HG03159 (cell line): Measurements from ENCODE around the gene KHDC4.

ENCODE experiments used
- ATAC-seq: cut with Tn5 transposase; IDR thresholded peaks from one replicate; pipeline ENCODE4 v1.9.1; 2021; ENCODE audit warnings: mild to moderate bottlenecking, moderate library complexity; ENCODE audit not compliant: unreplicated experiment

KHDC4 gene

GRCh38 chr1:155934097-155934935 lies at the start of gene KHDC4:
TSS of gene KHDC4 (minus strand) at chr1:155934413. CDS start at chr1:155934373, 40 bp downstream.
- ATAC-seq: peak; percentile 85

- ATAC-seq: no peak
Observed at GRCh38 chr1:155983191-155984024, 49.2 kb upstream of the KHDC4 start.

- no peak for ATAC-seq
Observed at GRCh38 chr1:155982106-155982505, 47.9 kb upstream of the KHDC4 start.

GRCh38 chr1:155981266-155982088 lies 47.3 kb upstream of the KHDC4 start:
- ATAC-seq: no peak

GRCh38 chr1:155979597-155980343 lies 45.6 kb upstream of the KHDC4 start:
- no peak for ATAC-seq

GRCh38 chr1:155978973-155979429 lies 44.8 kb upstream of the KHDC4 start:
- no peak for ATAC-seq

GRCh38 chr1:155978325-155978972 lies 44.2 kb upstream of the KHDC4 start, which contains the start of gene ARHGEF2:
TSS of gene ARHGEF2 (minus strand) at chr1:155978547. CDS start at chr1:155978427, 120 bp downstream.
- peak; percentile 51 for ATAC-seq

GRCh38 chr1:155977690-155978324 lies 43.6 kb upstream of the KHDC4 start:
- no peak for ATAC-seq

GRCh38 chr1:155976913-155977689 lies 42.9 kb upstream of the KHDC4 start:
- ATAC-seq: no peak

- no peak for ATAC-seq
Observed at GRCh38 chr1:155976062-155976912, 42.1 kb upstream of the KHDC4 start.

- no peak for ATAC-seq
Observed at GRCh38 chr1:155975375-155976061, 41.3 kb upstream of the KHDC4 start.

GRCh38 chr1:155974208-155975115 lies 40.2 kb upstream of the KHDC4 start:
- ATAC-seq: no peak

GRCh38 chr1:155973723-155974122 lies 39.5 kb upstream of the KHDC4 start:
- ATAC-seq: no peak

- no peak for ATAC-seq
Observed at GRCh38 chr1:155971910-155972809, 37.9 kb upstream of the KHDC4 start.
